NCI-H82 treated with DMSO at 0.1 percent for 48 hours (cell line): ENCODE results near the gene MYO3B.
A peak's percentile ranks its signal among the peaks of the same experiment; 100 is the strongest.

Experiments
- DNase-seq: peaks from one replicate; lab custom pipeline; 2025; ENCODE audit not compliant: unreplicated experiment; lab: John Stamatoyannopoulos, UW

The MYO3B gene

GRCh38 chr2:170229125-170229524 is 51.2 kb downstream of the MYO3B start:
- DNase-seq = no peak

- no peak for DNase-seq
Observed at GRCh38 chr2:170229744-170230143, 51.8 kb downstream of the MYO3B start.

DNA sequence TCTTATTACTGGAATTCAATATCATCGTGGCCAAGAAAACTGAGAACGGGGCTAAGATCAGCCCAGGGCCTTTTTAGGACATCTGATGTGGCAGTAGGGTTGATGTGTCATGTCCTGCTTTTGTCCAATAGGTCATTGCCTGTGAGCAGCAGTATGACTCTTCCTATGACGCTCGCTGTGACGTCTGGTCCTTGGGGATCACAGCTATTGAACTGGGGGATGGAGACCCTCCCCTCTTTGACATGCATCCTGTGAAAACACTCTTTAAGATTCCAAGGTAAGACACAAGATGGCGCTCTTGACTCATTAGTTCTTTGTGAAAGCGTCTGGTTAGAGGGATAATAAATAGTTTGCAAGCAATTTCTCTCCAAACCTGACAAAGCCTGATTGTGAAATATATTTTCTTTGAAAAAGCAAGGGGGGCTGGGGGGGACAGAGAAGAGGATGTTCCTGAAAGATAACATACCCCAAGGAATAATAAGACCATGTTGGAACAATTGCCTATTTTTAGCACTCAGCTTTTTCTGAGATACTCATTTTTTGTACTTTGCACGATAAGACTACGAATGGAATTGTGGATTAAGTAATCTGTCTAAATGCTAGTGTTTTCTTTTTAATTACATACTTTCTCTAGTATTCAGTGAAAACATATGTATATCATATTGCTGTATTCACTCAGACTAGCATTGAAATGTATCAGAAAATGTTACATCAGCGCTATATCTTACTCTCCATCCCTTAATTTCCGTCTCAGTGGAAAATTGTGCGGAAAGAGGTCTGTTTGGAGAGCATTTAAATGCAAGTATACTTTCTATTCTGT is 58.1 kb downstream of the MYO3B start:
- peak; percentile 36 for DNase-seq

GRCh38 chr2:170236680-170237047 is 58.7 kb downstream of the MYO3B start:
- DNase-seq = no peak

DNA sequence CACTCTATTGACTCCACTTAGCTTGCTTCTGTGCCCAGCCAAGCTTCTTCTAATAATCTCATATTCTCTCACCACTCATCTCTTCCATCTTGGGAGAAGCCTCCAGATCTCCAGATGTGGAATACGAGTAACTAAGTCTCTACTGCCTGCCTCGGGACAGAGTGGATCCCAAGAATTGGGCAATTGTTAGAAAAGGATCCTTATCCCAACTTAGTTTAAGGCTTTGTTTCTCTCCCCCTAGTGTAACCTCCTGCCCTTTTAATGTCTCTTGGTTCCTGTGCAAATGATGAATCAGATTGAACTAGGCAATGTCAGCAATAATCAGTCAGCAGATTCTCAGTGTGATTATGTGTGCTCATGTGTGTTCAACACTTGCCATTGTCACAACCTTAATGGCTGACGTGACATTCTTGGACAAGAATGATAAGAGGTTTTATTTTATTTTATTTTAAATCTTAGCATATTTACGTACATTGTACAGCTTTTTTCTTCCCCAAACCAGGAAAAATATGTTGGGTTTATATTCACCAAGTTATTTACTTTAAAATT is 59.7 kb downstream of the MYO3B start:
- DNase-seq = no peak

DNA sequence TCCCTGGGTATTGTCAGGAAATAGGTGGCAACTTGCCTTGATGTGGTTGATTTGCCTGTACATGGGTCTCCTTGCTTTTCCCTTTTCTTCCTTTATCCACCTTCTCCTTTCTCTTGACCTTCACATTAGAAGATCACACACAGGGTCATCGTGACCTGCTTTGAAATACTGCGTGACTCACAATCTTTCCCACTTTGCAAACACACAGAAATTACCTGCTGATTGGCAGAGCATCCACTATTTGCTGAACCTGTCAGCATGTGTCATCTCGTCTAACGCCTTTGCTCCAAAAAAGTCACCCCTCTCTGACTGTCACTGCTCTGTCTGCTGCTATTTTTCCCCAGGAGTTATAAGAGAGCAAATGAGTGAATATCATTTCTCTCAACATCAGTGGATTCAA is 60.8 kb downstream of the MYO3B start:
- DNase-seq = no peak

- DNase-seq = no peak
Observed at GRCh38 chr2:170240629-170241028, 62.7 kb downstream of the MYO3B start.

GRCh38 chr2:170241756-170242155 is 63.8 kb downstream of the MYO3B start:
- DNase-seq = no peak

DNA sequence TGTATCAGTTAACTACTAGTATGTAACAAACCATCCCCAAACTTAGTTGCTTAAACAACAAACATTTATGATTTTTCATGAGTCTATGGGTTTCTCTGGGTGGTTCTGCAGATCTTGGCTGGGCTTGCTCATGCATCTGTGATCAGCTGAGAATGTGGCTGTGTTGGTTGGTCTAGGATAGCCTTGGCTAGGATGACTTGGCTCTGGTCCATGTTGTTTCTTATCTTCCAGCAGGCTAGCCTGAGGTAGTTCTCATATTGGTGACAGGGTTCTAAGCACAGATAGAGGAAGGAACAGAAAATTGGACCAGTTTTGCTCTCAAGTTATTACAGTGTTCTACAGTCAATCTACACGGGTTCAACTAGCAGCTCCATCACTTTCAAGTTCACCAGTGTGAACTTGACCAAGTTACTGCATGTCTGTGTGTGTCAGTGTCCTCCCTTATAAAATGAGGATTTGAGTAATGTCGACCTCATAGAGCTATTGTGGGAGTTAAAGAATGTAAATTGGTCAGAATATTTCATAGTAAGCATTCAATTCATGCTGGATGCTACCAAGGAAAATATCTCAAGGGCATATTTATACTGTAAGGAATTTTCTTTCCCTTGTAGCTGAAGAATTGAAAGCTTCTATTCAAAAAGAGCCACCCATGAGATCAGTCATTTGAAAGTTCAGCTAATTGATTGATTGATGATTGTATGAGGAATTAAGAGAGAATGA is 65.3 kb downstream of the MYO3B start:
- no peak for DNase-seq

DNA sequence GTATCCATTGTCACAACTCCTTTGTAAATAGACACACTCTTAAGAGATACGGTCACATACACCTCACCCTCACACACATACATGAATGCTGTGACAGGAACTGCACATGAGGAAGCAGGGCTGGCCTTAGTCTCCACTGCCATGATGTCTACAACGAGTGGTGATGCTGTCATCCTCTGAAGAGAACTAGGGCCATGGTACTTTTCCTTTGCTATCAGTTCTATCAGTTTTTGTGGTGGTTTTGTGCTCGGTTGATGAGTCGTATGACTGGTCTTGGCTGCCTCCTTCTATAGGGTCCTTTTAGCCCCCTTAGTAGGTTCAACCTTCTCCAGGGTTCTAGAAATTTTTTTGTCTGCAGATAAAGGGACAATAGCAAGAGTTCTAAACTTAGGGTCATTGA is 66.0 kb downstream of the MYO3B start:
- no peak for DNase-seq

DNA sequence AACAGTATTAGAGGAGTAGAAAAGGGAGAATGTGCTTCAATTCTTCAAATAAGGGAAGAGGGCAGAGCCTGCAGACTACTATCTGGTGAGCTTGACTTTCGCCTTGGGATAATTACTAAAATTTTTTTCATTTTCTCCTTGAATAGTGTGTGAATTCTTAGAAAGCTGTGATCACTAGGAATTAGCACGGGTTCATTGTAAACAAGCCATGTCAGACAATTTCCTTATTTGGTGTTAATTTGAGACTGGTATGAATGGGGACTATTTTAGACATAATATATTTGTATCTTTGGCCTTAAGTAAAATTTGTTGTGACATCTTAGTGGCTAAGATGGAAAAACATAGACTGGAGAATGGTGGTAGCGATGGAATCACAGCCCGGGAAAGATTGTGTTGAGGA is 66.6 kb downstream of the MYO3B start:
- DNase-seq = no peak

GRCh38 chr2:170245312-170245711 is 67.4 kb downstream of the MYO3B start:
- DNase-seq = no peak

- DNase-seq = no peak
Observed at GRCh38 chr2:170247333-170247732, 69.4 kb downstream of the MYO3B start.

- DNase-seq = no peak
Observed at GRCh38 chr2:170247882-170248393, 70.0 kb downstream of the MYO3B start.

- DNase-seq = no peak
Observed at GRCh38 chr2:170248574-170249393, 70.8 kb downstream of the MYO3B start.

- DNase-seq = no peak
Observed at GRCh38 chr2:170249761-170250160, 71.8 kb downstream of the MYO3B start.

DNA sequence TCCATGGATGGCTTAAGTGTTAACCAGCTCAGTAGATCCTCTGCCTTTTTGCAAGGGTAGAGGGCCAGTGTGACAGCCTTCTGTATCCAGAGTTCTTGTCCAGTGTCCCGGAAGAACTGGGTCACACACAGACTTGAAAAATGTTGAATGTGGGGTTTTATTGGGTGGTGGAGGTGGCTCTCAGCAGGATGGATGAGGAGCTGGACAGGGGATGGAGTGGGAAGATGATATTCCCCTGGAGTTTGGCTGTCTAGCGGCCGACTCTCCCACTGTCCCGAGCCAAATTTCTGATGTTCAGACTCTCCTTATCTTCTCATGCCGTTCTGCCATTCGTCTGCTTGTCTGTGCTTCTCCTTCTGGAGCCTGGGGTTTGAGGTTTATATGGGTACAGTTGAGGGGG is 72.6 kb downstream of the MYO3B start:
- DNase-seq = no peak

DNA sequence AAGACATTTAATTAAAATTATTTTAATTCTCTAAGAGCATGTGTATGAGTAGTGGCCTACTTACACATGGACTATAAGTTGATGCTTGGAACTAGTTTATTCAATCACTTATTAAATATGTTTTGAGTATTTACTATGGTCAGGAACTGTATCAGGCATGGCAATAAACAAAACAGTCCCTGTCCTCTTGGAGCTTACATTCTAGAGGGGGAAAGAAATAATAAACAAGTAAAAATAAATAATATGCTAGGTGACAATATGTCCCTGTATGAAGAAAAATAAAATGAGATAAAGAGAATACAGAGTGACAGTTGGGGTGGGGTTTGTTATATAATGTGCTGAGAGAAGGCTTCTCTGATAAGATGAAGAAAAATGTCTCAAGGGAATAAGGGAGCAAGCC is 74.5 kb downstream of the MYO3B start:
- no peak for DNase-seq

DNA sequence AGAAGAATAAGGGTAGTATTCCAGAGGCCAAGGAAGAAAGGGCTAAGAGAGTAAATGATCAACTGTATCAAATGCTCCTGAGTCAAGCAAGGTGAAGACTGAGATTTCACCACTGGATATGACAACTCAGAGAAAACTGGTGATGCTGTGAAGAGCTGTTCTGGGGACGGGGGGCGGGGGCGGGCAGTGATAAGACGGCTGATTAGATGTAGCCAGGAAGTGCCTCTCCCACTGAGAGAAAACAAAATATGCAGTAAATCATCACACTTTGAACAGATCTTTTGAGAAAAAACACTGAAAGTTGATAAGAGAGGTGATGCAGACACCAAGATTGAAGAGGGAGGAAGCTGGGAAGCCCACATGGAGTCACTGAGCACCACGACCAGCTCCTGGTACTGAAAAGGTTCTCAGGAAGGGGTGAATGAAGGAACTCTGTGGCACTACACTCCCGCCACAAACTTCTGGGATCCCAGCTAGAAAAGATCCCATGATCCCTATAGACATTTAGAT is 75.8 kb downstream of the MYO3B start:
- DNase-seq = no peak

DNA sequence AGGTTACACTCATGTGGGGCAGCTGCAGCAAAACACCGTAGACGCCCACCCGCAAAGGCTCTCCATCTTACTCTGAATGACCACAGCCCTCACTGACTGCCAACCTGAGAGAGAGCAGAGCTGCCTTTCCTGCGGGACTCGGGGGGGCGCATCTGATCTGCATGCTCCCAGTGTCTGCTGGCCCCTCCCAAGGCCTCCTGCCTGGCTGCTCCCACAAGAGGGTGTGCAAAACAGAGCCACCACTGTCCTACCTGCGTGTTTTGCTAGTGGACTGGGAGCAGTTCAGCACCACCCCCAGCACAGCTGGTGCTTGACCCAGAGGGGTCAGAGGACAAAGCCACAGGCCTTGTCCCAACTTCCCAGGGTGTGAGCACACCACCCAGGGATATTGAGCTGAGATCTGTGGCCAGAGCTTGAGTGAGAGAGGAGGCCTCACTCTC is 76.4 kb downstream of the MYO3B start:
- DNase-seq = no peak

DNA sequence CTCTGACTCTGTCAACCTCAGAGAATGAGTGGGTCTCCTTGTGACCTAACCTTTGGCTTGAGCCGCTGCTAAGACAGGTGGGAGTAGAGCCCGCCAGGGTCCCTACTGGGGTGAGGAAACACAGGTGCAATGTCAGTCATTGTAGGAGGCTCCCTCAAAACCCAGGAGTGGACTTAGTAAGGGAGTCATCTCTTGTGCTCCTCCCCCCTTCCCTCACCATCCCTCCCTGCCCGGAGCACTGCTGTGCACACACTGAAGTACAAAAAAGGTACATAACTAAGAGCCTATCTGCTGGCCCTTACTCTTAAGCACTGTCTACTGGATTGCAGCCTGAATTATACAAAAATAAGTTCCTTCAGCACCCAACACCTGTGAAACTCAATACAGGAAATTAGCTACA is 77.2 kb downstream of the MYO3B start:
- DNase-seq = no peak
